K562 (cell line): ENCODE data around the gene UBR1.
"Not testable (repeated sequence)": the region's sequence is repeated elsewhere in the genome, so short reads cannot be mapped to it uniquely, and the experiment has no call there.

Experiments used
- CBX3 ChIP-seq, 2 experiments: IDR thresholded peaks; 1 replicate in 1 of 2; 2 replicates in 1 of 2; pipeline ENCODE4 v1.6.1; 2012; ENCODE audit warnings: inconsistent platforms in 2 of 2, low read length in 2 of 2, borderline replicate concordance in 1 of 2, control low read depth in 1 of 2
- CBX5 ChIP-seq: IDR thresholded peaks from 2 replicates; pipeline ENCODE4 v1.6.1; 2014; ENCODE audit warnings: low read depth, borderline replicate concordance
- CREB1 ChIP-seq, 2 experiments: sonication (generic) in 1 of 2; formaldehyde crosslinking in 1 of 2; IDR thresholded peaks; 2 replicates each; pipeline versions ENCODE4 v1.6.1 to v1.8.0; 2012 to 2022; ENCODE audit warnings: inconsistent platforms in 1 of 2, mild to moderate bottlenecking in 1 of 2, missing genetic modification reagents in 1 of 2, moderate library complexity in 1 of 2
- CTCF ChIP-seq, 3 experiments: IDR thresholded peaks in 2 of 3; conservative IDR thresholded peaks in 1 of 3; 2 replicates each; pipeline ENCODE4 v1.5.1; 2011 to 2012; ENCODE audit warnings: low read length in 3 of 3, mild to moderate bottlenecking in 3 of 3, control low read depth in 2 of 3, improper control_type of control experiment in 1 of 3, inconsistent platforms in 1 of 3, low read depth in 1 of 3, mixed read lengths in 1 of 3, moderate library complexity in 1 of 3; ENCODE audit not compliant: insufficient read depth in 2 of 3
- KAT2B ChIP-seq: IDR thresholded peaks from one replicate; pipeline ENCODE4 v1.6.1; 2012; ENCODE audit warnings: low read depth, mild to moderate bottlenecking, control low read depth, inconsistent platforms, low read length, moderate library complexity
- MYC ChIP-seq, 2 experiments: fragments of 250-450 bp in 1 of 2; sonication (Bioruptor Pico) in 1 of 2; IDR thresholded peaks; 2 replicates each; pipeline versions ENCODE4 v1.5.1 to v1.6.1; 2012 to 2021; ENCODE audit warnings: low read depth in 2 of 2, borderline replicate concordance in 1 of 2, improper control_type of control experiment in 1 of 2, low read length in 1 of 2, mild to moderate bottlenecking in 1 of 2, moderate library complexity in 1 of 2
- POLR2A ChIP-seq: fragments of 450-650 bp; conservative IDR thresholded peaks from 2 replicates; pipeline ENCODE4 v1.6.1; 2016
- TF ChIP-seq, protein P1 (sequence below): fragments of 250-450 bp; sonication (Bioruptor Pico); IDR thresholded peaks from 2 replicates; pipeline ENCODE4 v1.5.0; 2020; ENCODE audit warnings: mild to moderate bottlenecking, borderline replicate concordance
- TF ChIP-seq, protein P2 (sequence below): sonication (generic); formaldehyde crosslinking; IDR thresholded peaks from 2 replicates; pipeline ENCODE4 v1.8.1; 2023; ENCODE audit warnings: mild to moderate bottlenecking, missing genetic modification reagents
- TF ChIP-seq, protein P3 (sequence below), 2 experiments: fragments of 450-650 bp; formaldehyde crosslinking in 1 of 2; IDR thresholded peaks; 2 replicates each; pipeline versions ENCODE4 v1.4.0 to v1.6.1; 2014 to 2020; ENCODE audit warnings: mild to moderate bottlenecking in 2 of 2, borderline replicate concordance in 1 of 2, low read depth in 1 of 2

GRCh38 chr15:42948898-42949297, 156.9 kb downstream of the UBR1 start:
- TF ChIP-seq MYC (IDR thresholded peaks at IDR 0.05; ENCODE audit: low read depth, low read length); MYC (CRISPR knock-in tag; IDR thresholded peaks at IDR 0.05; ENCODE audit: borderline replicate concordance, low read depth); CTCF (IDR thresholded peaks at IDR 0.05 in 2 of 3, conservative IDR thresholded peaks at IDR 0.05 in 1 of 3; ENCODE audit: insufficient read depth in 2 of 3, low read depth in 1 of 3, low read length in 3 of 3); CBX5; POLR2A; CREB1 (IDR thresholded peaks at IDR 0.05); CREB1 (CRISPR knock-in tag; IDR thresholded peaks at IDR 0.05); CBX3 (IDR thresholded peaks at IDR 0.05; ENCODE audit: borderline replicate concordance in 1 of 2, low read length in 2 of 2); KAT2B: not testable (repeated sequence)
- TF ChIP-seq, protein P1, sequence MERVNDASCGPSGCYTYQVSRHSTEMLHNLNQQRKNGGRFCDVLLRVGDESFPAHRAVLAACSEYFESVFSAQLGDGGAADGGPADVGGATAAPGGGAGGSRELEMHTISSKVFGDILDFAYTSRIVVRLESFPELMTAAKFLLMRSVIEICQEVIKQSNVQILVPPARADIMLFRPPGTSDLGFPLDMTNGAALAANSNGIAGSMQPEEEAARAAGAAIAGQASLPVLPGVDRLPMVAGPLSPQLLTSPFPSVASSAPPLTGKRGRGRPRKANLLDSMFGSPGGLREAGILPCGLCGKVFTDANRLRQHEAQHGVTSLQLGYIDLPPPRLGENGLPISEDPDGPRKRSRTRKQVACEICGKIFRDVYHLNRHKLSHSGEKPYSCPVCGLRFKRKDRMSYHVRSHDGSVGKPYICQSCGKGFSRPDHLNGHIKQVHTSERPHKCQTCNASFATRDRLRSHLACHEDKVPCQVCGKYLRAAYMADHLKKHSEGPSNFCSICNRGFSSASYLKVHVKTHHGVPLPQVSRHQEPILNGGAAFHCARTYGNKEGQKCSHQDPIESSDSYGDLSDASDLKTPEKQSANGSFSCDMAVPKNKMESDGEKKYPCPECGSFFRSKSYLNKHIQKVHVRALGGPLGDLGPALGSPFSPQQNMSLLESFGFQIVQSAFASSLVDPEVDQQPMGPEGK (CRISPR knock-in tag), result not testable (repeated sequence)
- TF ChIP-seq, protein P2, sequence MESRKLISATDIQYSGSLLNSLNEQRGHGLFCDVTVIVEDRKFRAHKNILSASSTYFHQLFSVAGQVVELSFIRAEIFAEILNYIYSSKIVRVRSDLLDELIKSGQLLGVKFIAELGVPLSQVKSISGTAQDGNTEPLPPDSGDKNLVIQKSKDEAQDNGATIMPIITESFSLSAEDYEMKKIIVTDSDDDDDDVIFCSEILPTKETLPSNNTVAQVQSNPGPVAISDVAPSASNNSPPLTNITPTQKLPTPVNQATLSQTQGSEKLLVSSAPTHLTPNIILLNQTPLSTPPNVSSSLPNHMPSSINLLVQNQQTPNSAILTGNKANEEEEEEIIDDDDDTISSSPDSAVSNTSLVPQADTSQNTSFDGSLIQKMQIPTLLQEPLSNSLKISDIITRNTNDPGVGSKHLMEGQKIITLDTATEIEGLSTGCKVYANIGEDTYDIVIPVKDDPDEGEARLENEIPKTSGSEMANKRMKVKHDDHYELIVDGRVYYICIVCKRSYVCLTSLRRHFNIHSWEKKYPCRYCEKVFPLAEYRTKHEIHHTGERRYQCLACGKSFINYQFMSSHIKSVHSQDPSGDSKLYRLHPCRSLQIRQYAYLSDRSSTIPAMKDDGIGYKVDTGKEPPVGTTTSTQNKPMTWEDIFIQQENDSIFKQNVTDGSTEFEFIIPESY (CRISPR knock-in tag), result not testable (repeated sequence)
- TF ChIP-seq, protein P3, sequence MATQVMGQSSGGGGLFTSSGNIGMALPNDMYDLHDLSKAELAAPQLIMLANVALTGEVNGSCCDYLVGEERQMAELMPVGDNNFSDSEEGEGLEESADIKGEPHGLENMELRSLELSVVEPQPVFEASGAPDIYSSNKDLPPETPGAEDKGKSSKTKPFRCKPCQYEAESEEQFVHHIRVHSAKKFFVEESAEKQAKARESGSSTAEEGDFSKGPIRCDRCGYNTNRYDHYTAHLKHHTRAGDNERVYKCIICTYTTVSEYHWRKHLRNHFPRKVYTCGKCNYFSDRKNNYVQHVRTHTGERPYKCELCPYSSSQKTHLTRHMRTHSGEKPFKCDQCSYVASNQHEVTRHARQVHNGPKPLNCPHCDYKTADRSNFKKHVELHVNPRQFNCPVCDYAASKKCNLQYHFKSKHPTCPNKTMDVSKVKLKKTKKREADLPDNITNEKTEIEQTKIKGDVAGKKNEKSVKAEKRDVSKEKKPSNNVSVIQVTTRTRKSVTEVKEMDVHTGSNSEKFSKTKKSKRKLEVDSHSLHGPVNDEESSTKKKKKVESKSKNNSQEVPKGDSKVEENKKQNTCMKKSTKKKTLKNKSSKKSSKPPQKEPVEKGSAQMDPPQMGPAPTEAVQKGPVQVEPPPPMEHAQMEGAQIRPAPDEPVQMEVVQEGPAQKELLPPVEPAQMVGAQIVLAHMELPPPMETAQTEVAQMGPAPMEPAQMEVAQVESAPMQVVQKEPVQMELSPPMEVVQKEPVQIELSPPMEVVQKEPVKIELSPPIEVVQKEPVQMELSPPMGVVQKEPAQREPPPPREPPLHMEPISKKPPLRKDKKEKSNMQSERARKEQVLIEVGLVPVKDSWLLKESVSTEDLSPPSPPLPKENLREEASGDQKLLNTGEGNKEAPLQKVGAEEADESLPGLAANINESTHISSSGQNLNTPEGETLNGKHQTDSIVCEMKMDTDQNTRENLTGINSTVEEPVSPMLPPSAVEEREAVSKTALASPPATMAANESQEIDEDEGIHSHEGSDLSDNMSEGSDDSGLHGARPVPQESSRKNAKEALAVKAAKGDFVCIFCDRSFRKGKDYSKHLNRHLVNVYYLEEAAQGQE (IDR thresholded peaks at IDR 0.05; ENCODE audit: borderline replicate concordance), result not testable (repeated sequence)
- TF ChIP-seq, protein P3 (CRISPR knock-in tag; IDR thresholded peaks at IDR 0.05; ENCODE audit: low read depth), result not testable (repeated sequence)
